ENCODE data around the gene ERC2.

The ERC2 gene

GRCh38 chr3:55626279-55626665 lies 842.0 kb downstream of the ERC2 start:
- DNase-seq = no peak

- no peak for DNase-seq
Measured at GRCh38 chr3:55624238-55624637, 844.0 kb downstream of the ERC2 start.

GRCh38 chr3:55623786-55624185 lies 844.5 kb downstream of the ERC2 start:
- DNase-seq = no peak

GRCh38 chr3:55622733-55623132 lies 845.5 kb downstream of the ERC2 start:
- no peak for DNase-seq

GRCh38 chr3:55622116-55622515 lies 846.2 kb downstream of the ERC2 start:
- no peak for DNase-seq

- no peak for DNase-seq
Measured at GRCh38 chr3:55621648-55622047, 846.6 kb downstream of the ERC2 start.

- DNase-seq = no peak
Measured at GRCh38 chr3:55621026-55621422, 847.2 kb downstream of the ERC2 start.

GRCh38 chr3:55620351-55621025 lies 847.8 kb downstream of the ERC2 start:
- no peak for DNase-seq

GRCh38 chr3:55619046-55619808 lies 849.0 kb downstream of the ERC2 start:
- no peak for DNase-seq

GRCh38 chr3:55617385-55617784 lies 850.9 kb downstream of the ERC2 start:
- DNase-seq = no peak

GRCh38 chr3:55616803-55617202 lies 851.5 kb downstream of the ERC2 start:
- DNase-seq = no peak

GRCh38 chr3:55615694-55616295 lies 852.5 kb downstream of the ERC2 start:
- no peak for DNase-seq

- DNase-seq = no peak
Measured at GRCh38 chr3:55615039-55615693, 853.1 kb downstream of the ERC2 start.

- DNase-seq = no peak
Measured at GRCh38 chr3:55611121-55611520, 857.1 kb downstream of the ERC2 start.

- DNase-seq = no peak
Measured at GRCh38 chr3:55609230-55609827, 858.9 kb downstream of the ERC2 start.

- DNase-seq = no peak
Measured at GRCh38 chr3:55608301-55608937, 859.8 kb downstream of the ERC2 start.

- DNase-seq = no peak
Measured at GRCh38 chr3:55607844-55608243, 860.4 kb downstream of the ERC2 start.

GRCh38 chr3:55607175-55607574 lies 861.1 kb downstream of the ERC2 start:
- DNase-seq = no peak

GRCh38 chr3:55605443-55606236 lies 862.6 kb downstream of the ERC2 start:
- DNase-seq = no peak

GRCh38 chr3:55604846-55605245 lies 863.4 kb downstream of the ERC2 start:
- no peak for DNase-seq

GRCh38 chr3:55604402-55604801 lies 863.9 kb downstream of the ERC2 start:
- DNase-seq = no peak

Measured in activated naive CD4-positive, alpha-beta T cell treated with anti-CD3 and anti-CD28 coated beads, Interleukin-2, amount 50 U/mL, for 16 hours (primary cell).